Activated naive CD8-positive, alpha-beta T cell treated with anti-CD3 and anti-CD28 coated beads, Interleukin-2, amount 10 ng/mL, durations not matched to agents 7 days and 5 days (primary cell): Measurements from ENCODE around the gene ADAMTS12. TPM values are rescaled to one million over a fixed set of nuclear protein-coding genes. Genes with fewer than 3 reads are reported as not detected.

Source experiments
- ATAC-seq: fragments of 150-1000 bp; cut with Tn5 transposase; one replicate; pipeline ENCODE4 v1.10.0; 2021; ENCODE audit warnings: low read depth, moderate library complexity
- POLR2A ChIA-PET: fragments of 350-600 bp; sonication (Branson Sonifier 250); formaldehyde crosslinking; loops from one replicate; lab custom pipeline; 2021; ENCODE audit warnings: antibody characterized with exemption; lab: Charles Lee
- DNase-seq: peaks from one replicate; pipeline ENCODE4 v3.0.0; 2021
- H3K27ac Mint-ChIP-seq: one replicate; pipeline ENCODE4 v1.8.0; 2022; ENCODE audit warnings: mild to moderate bottlenecking, mixed read lengths
- H3K27me3 Mint-ChIP-seq: one replicate; pipeline ENCODE4 v1.8.0; 2022; ENCODE audit warnings: mild to moderate bottlenecking, moderate library complexity, mixed read lengths
- H3K36me3 Mint-ChIP-seq: one replicate; pipeline ENCODE4 v1.8.0; 2021; ENCODE audit warnings: mild to moderate bottlenecking, mixed read lengths
- H3K4me1 Mint-ChIP-seq: one replicate; pipeline ENCODE4 v1.8.0; 2021; ENCODE audit warnings: mixed read lengths
- H3K4me3 Mint-ChIP-seq: one replicate; pipeline ENCODE4 v1.8.0; 2022; ENCODE audit warnings: mild to moderate bottlenecking, moderate library complexity, mixed read lengths
- H3K9me3 Mint-ChIP-seq: one replicate; pipeline ENCODE4 v1.8.0; 2021; ENCODE audit warnings: mixed read lengths
- total RNA-seq, 2 experiments: library from RNA; stranded (reverse); gene quantifications; one replicate each; pipeline ENCODE4 v1.2.3, GENCODE V29; 2021

The ADAMTS12 gene
- total RNA-seq, 2 experiments from 2014 or later, result not detected

GRCh38 chr5:33715661-33716060 is 176.1 kb downstream of the ADAMTS12 start:
- DNase-seq (no peak), ATAC-seq (no peak)
- Mint-ChIP-seq H3K36me3 (peaks cover 1% of the 10 kb centered on the region), H3K9me3 (peaks cover 4% of the 10 kb centered on the region), H3K4me1 (peaks cover 7% of the 10 kb centered on the region), H3K4me3 (no peak overlapping the region), H3K27me3 (no peaks in the 10 kb centered on the region), H3K27ac (no peak overlapping the region)
- POLR2A ChIA-PET, result no interaction called here

GRCh38 chr5:33713136-33713765 is 178.5 kb downstream of the ADAMTS12 start:
- POLR2A ChIA-PET, result no interaction called here
- peaks cover 7% of the 10 kb centered on the region for H3K4me1 Mint-ChIP-seq
- H3K9me3 Mint-ChIP-seq, result peaks cover 4% of the 10 kb centered on the region
- no peak for DNase-seq
- H3K27me3 Mint-ChIP-seq, result no peaks in the 10 kb centered on the region
- H3K27ac Mint-ChIP-seq, result no peak overlapping the region
- no peak overlapping the region for H3K4me3 Mint-ChIP-seq
- ATAC-seq, result no peak
- H3K36me3 Mint-ChIP-seq, result peaks cover 1% of the 10 kb centered on the region

DNA sequence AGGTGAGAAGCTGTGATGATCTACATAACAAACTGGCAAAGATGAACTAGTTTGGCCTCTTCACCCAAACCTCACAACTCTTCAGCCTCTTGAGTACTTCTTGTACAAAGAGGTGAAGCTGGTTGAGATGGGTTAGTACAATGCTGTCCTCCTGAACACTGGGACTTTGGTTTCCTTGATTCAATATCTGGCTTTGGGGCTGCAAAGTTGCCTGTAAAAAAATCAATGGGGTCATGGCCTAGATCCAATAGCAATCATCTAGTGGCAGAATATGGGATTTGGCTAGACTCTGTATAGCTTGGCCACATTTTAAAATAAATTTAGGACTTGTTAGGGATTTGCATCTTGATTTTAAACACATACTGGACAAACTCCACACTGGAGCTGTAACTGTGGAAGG is 179.1 kb downstream of the ADAMTS12 start:
- no peak for DNase-seq
- POLR2A ChIA-PET, result no interaction called here
- Mint-ChIP-seq H3K27ac (no peak overlapping the region), H3K36me3 (peaks cover 3% of the 10 kb centered on the region), H3K4me1 (peaks cover 7% of the 10 kb centered on the region), H3K4me3 (no peak overlapping the region), H3K27me3 (no peaks in the 10 kb centered on the region), H3K9me3 (peaks cover 5% of the 10 kb centered on the region)
- ATAC-seq, result no peak

DNA sequence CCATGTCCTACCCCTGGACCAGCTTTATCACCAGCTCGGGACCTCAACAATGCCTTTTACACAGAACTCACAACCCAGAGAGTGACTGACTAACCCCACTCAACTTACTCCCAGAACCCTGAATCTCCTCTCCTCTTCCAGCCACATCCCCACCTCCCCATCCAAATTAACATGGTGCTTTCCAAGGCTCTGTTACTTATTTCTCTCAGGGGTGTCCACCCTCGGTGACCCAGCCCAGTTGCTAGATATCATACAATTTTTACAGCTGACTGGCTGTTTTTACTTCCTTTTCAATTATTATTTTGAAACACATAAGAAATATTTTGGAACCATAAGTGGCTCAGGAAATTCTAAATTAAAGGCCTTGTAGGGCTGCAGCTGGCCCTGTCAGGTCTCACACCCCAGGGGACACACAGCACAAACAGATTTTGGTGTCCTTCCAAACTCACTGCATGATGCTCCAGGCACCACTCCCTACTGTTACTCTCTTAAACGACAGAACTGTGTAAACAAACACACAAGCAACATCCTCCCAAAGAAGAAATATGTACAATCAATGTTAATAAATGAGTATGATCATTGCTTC is 180.6 kb downstream of the ADAMTS12 start:
- ATAC-seq, result no peak
- no peaks in the 10 kb centered on the region for H3K27me3 Mint-ChIP-seq
- H3K4me3 Mint-ChIP-seq, result no peak overlapping the region
- H3K36me3 Mint-ChIP-seq, result peaks cover 3% of the 10 kb centered on the region
- H3K9me3 Mint-ChIP-seq, result peaks cover 5% of the 10 kb centered on the region
- POLR2A ChIA-PET, result no interaction called here
- no peak overlapping the region for H3K27ac Mint-ChIP-seq
- no peak for DNase-seq
- peaks cover 7% of the 10 kb centered on the region for H3K4me1 Mint-ChIP-seq

DNA sequence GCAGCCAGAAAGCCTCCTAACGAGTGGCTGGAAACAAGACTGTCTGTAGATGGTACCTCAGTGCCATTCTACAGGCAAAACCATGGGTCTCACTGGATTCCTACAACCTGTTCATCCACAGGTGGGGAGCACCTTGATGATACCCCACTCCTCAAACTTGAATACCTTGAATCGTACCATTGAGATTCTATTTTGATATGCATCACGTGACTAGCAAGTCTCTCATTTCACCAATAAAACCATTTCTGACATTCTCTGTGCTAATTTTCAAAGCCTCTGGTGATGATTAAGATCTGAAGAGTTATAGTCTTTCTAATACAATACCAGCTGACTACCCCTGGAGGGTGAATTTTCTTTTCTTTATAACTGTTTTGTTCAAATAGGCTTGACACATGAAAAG is 188.9 kb downstream of the ADAMTS12 start:
- H3K4me1 Mint-ChIP-seq, result no peaks in the 10 kb centered on the region
- no peak overlapping the region for H3K27ac Mint-ChIP-seq
- H3K27me3 Mint-ChIP-seq, result peaks cover 1% of the 10 kb centered on the region
- H3K4me3 Mint-ChIP-seq, result no peak overlapping the region
- H3K36me3 Mint-ChIP-seq, result peaks cover 1% of the 10 kb centered on the region
- ATAC-seq, result no peak
- H3K9me3 Mint-ChIP-seq, result no peaks in the 10 kb centered on the region
- DNase-seq, result no peak
- POLR2A ChIA-PET, result no interaction called here

GRCh38 chr5:33701951-33702350 is 189.8 kb downstream of the ADAMTS12 start:
- POLR2A ChIA-PET, result no interaction called here
- H3K27me3 Mint-ChIP-seq, result peaks cover 1% of the 10 kb centered on the region
- H3K4me3 Mint-ChIP-seq, result no peak overlapping the region

GRCh38 chr5:33701251-33701650 is 190.5 kb downstream of the ADAMTS12 start:
- no peak overlapping the region for H3K4me3 Mint-ChIP-seq
- no peaks in the 10 kb centered on the region for H3K9me3 Mint-ChIP-seq
- H3K36me3 Mint-ChIP-seq, result no peaks in the 10 kb centered on the region
- ATAC-seq (no peak), DNase-seq (no peak)
- no peaks in the 10 kb centered on the region for H3K4me1 Mint-ChIP-seq
- no peak overlapping the region for H3K27ac Mint-ChIP-seq
- peaks cover 1% of the 10 kb centered on the region for H3K27me3 Mint-ChIP-seq
- POLR2A ChIA-PET, result no interaction called here

More at GRCh38 chr5:33701951-33702350, 189.8 kb downstream of the ADAMTS12 start:
- Mint-ChIP-seq H3K36me3 (no peaks in the 10 kb centered on the region), H3K9me3 (no peaks in the 10 kb centered on the region), H3K4me1 (no peaks in the 10 kb centered on the region), H3K27ac (no peak overlapping the region)
- DNase-seq (no peak), ATAC-seq (no peak)

DNA sequence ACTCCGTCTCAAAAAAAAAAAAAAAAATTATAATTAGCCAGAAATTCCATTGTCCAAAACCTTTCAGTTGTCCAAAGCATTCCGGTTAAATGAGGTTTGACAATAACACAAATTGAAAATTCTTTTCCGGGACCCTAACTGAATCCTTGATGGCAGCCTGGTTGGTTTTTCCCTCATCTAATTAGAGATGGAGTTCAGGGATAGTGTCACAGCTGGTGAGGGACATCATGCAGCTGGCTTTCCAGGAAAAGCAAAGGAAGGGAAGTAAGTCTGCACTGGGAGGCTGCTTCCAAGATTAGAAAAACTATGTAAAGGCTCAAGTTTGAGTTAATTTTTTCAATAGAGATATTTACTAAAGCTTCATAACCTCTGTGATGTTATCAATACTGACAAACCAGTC is 195.4 kb downstream of the ADAMTS12 start:
- ATAC-seq (no peak), DNase-seq (no peak)
- Mint-ChIP-seq H3K27me3 (peaks cover 7% of the 10 kb centered on the region), H3K36me3 (no peaks in the 10 kb centered on the region), H3K9me3 (peaks cover 12% of the 10 kb centered on the region), H3K4me1 (no peaks in the 10 kb centered on the region), H3K27ac (no peak overlapping the region), H3K4me3 (no peak overlapping the region)
- POLR2A ChIA-PET, result no interaction called here

DNA sequence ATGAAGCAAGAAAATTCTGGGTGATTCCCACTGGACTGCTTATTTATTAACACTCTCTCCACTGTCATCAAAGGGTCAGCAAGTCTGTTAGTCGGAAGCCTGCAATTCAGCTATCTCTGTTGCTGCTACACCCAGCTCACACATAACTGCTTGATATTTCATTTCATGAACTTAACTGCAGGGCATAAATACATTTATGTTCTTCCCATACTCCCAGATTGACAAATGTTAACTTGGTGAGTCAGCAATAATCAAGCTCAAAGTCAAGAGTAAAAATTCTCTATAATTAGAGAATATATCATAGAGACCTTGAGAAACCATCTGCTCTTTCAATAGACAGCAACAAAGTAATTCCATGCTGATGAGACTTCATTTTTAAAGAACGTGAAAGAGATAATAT is 198.8 kb downstream of the ADAMTS12 start:
- POLR2A ChIA-PET, result no interaction called here
- Mint-ChIP-seq H3K36me3 (no peaks in the 10 kb centered on the region), H3K27ac (no peak overlapping the region), H3K9me3 (peaks cover 12% of the 10 kb centered on the region), H3K27me3 (peaks cover 7% of the 10 kb centered on the region), H3K4me3 (no peak overlapping the region), H3K4me1 (no peaks in the 10 kb centered on the region)
- no peak for DNase-seq
- no peak for ATAC-seq

- Mint-ChIP-seq H3K4me1 (no peaks in the 10 kb centered on the region), H3K4me3 (no peak overlapping the region), H3K27me3 (peaks cover 7% of the 10 kb centered on the region), H3K36me3 (no peaks in the 10 kb centered on the region), H3K27ac (no peak overlapping the region), H3K9me3 (peaks cover 12% of the 10 kb centered on the region)
- DNase-seq, result no peak
- POLR2A ChIA-PET, result no interaction called here
- ATAC-seq, result no peak
Observed at GRCh38 chr5:33691856-33692255, 199.9 kb downstream of the ADAMTS12 start.

- POLR2A ChIA-PET, result no interaction called here
Observed at GRCh38 chr5:33690374-33691135, 201.2 kb downstream of the ADAMTS12 start.

GRCh38 chr5:33688526-33688925 is 203.3 kb downstream of the ADAMTS12 start:
- no peak for DNase-seq
- no peaks in the 10 kb centered on the region for H3K36me3 Mint-ChIP-seq
- H3K4me1 Mint-ChIP-seq, result no peaks in the 10 kb centered on the region
- H3K9me3 Mint-ChIP-seq, result peaks cover 1% of the 10 kb centered on the region
- no peak overlapping the region for H3K4me3 Mint-ChIP-seq
- POLR2A ChIA-PET, result no interaction called here
- no peak overlapping the region for H3K27ac Mint-ChIP-seq
- H3K27me3 Mint-ChIP-seq, result peaks cover 1% of the 10 kb centered on the region
- ATAC-seq, result no peak

More at GRCh38 chr5:33690374-33691135, 201.2 kb downstream of the ADAMTS12 start:
- no peaks in the 10 kb centered on the region for H3K4me1 Mint-ChIP-seq
- H3K9me3 Mint-ChIP-seq, result peaks cover 10% of the 10 kb centered on the region
- no peaks in the 10 kb centered on the region for H3K36me3 Mint-ChIP-seq
- H3K27me3 Mint-ChIP-seq, result peaks cover 7% of the 10 kb centered on the region
- no peak overlapping the region for H3K27ac Mint-ChIP-seq
- DNase-seq (no peak), ATAC-seq (no peak)
- no peak overlapping the region for H3K4me3 Mint-ChIP-seq

GRCh38 chr5:33688066-33688465 is 203.7 kb downstream of the ADAMTS12 start:
- Mint-ChIP-seq H3K9me3 (no peaks in the 10 kb centered on the region), H3K4me1 (no peaks in the 10 kb centered on the region), H3K4me3 (no peak overlapping the region), H3K36me3 (no peaks in the 10 kb centered on the region), H3K27ac (no peak overlapping the region), H3K27me3 (no peaks in the 10 kb centered on the region)
- no peak for ATAC-seq
- POLR2A ChIA-PET, result no interaction called here
- no peak for DNase-seq
